ENCODE measurements around the gene PDZD2.

Gene PDZD2

DNA sequence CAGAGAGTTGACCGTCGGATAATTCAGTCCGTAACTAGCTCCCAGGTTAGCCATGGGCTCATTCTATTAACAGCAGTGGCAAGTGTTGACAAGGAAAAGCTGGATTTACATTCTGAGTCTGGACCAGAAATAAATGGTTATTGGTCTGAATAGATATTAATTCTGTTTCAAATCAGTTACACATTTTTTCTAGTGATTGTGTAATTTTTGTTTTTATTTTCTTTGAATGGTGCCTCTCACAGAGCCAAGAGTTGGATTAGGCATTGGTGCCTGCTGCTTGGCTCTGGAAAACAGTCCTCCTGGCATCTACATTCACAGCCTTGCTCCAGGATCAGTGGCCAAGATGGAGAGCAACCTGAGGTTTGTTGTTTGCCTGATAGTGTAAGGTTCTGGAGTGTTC is 420.1 kb downstream of the PDZD2 start:
- no peak for TF ChIP-seq CTCF (IDR thresholded peaks at IDR 0.05; ENCODE audit: control insufficient read depth, extremely low read depth, insufficient read depth)
- DNase-seq (ENCODE audit: low read depth) = no peak
- no peak overlapping the region for H3K4me3 ChIP-seq (ENCODE audit: low read depth, low read length)

GRCh38 chr5:32059761-32060530 is 421.0 kb downstream of the PDZD2 start:
- no peak for DNase-seq (ENCODE audit: low read depth)
- no peak overlapping the region for H3K4me3 ChIP-seq (ENCODE audit: low read depth, low read length)
- TF ChIP-seq CTCF (IDR thresholded peaks at IDR 0.05; ENCODE audit: control insufficient read depth, extremely low read depth, insufficient read depth) = no peak

DNA sequence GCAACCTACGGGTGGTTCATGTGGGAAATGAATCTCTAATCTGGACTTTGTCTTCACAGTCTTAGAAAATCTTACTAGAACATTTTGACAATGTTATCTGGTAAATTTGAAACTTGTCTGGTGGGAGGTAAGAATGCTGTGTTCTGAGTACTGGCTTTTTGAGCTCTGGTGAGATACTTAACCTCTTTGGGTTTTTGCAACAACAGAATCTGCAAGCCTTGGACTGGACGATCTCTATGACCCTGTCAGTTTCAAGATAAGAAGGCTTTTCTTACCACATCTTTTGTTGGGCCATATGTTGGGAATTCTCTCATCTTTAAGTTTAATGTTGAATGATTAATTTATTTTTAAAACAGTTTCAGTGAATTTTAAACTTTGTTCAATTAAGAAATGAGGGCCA is 422.3 kb downstream of the PDZD2 start:
- TF ChIP-seq CTCF (IDR thresholded peaks at IDR 0.05; ENCODE audit: control insufficient read depth, extremely low read depth, insufficient read depth) = no peak
- no peak for DNase-seq (ENCODE audit: low read depth)
- H3K4me3 ChIP-seq (ENCODE audit: low read depth, low read length) = no peak overlapping the region

DNA sequence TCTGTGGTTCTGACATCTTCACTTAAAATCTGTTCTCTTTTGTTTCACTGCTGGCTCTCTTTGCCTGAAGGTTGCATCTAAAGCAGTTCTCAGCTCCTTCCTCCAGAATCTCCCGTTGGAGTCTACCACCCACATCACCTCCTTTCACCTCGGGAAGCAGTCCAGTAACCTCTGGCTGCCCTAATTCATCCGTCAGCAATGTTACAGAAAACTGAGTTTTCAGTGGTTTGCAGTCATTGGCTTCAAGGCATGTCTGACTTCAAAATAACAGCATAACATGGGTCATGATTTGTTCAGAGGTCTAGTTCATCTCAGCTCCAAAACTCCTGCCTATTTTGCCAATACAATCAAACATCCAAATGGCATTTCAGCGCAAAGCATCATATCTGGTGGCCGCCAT is 427.5 kb downstream of the PDZD2 start:
- no peak overlapping the region for H3K4me3 ChIP-seq (ENCODE audit: low read depth, low read length)
- TF ChIP-seq CTCF (IDR thresholded peaks at IDR 0.05; ENCODE audit: control insufficient read depth, extremely low read depth, insufficient read depth) = no peak
- no peak for DNase-seq (ENCODE audit: low read depth)

- H3K4me3 ChIP-seq (ENCODE audit: low read depth, low read length) = no peak overlapping the region
- no peak for TF ChIP-seq CTCF (IDR thresholded peaks at IDR 0.05; ENCODE audit: control insufficient read depth, extremely low read depth, insufficient read depth)
- no peak for DNase-seq (ENCODE audit: low read depth)
These were observed 429.0 kb downstream of the PDZD2 start for GRCh38 chr5:32067774-32068470.

DNA sequence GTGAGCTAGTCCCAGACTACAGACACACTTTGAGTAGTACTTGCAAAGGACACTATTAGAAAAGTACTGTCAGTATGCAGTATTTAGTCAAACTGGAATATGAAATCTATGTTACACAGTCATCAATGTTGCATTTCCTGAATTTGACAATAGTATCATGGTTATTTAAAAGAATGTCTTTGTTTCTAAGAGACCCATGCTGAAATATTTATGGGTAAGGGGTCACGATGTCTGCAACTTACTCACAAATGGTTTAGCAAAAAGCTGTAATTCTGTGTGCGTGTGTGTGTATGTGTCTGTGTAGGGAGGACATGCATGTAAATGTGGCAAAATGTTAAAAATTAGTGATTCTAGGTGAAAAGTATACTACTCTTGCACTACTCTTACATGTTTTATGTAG is 429.6 kb downstream of the PDZD2 start:
- H3K4me3 ChIP-seq (ENCODE audit: low read depth, low read length) = no peak overlapping the region
- no peak for TF ChIP-seq CTCF (IDR thresholded peaks at IDR 0.05; ENCODE audit: control insufficient read depth, extremely low read depth, insufficient read depth)
- DNase-seq (ENCODE audit: low read depth) = no peak
